HCT116 (cell line): ENCODE results near the gene CENPK. TPM values are rescaled to one million over a fixed set of nuclear protein-coding genes. Genes with fewer than 3 reads are reported as not detected.

Source experiments
- ATAC-seq: fragments of 200-7000 bp; cut with Tn5 transposase; 2 replicates; pipeline ENCODE4 v1.9.1; 2020; ENCODE audit warnings: mild to moderate bottlenecking, moderate library complexity
- BruUV-seq: library from RNA; stranded (reverse); fragments of 400-500 nt; replicated peaks from 2 replicates; lab custom pipeline; 2021; lab: Mats Ljungman, UMichigan
- CTCF ChIA-PET: fragments of 300-600 bp; sonication (Branson Sonifier 250); formaldehyde crosslinking; loops from one replicate; lab custom pipeline; 2021; ENCODE audit warnings: antibody characterized with exemption; lab: Charles Lee
- POLR2A ChIA-PET: fragments of 300-600, 350-600 bp; sonication (Branson Sonifier 250); formaldehyde crosslinking; loops from one replicate; lab custom pipeline; 2021; ENCODE audit warnings: antibody characterized with exemption; lab: Charles Lee
- RAD21 ChIA-PET, 2 experiments: fragments of 300-600 bp; sonication (Branson Sonifier 250); formaldehyde crosslinking; loops; one replicate each; lab custom pipeline; 2023; ENCODE audit warnings: low total read pairs in 2 of 2; ENCODE audit not compliant: uncharacterized antibody in 2 of 2, unreplicated experiment in 2 of 2, low non-redundant PET in 1 of 2; lab: Charles Lee
- DNase-seq: peaks from one replicate; pipeline ENCODE4 v3.0.0-alpha.2; 2010; ENCODE audit warnings: low read depth, low spot score
- H2AFZ ChIP-seq: fragments of 200-600 bp; shearing (Covaris generic), sonication (generic); 2 replicates; pipeline ENCODE4 v1.6.1; 2017; ENCODE audit warnings: low read depth, mixed run types, mixed read lengths, antibody characterized with exemption, low read length; ENCODE audit not compliant: poor library complexity, severe bottlenecking
- H3K27ac ChIP-seq: 2 replicates; pipeline ENCODE4 v1.5.1; 2012; ENCODE audit warnings: low read depth, low read length
- H3K27me3 ChIP-seq: fragments of 200-600 bp; sonication (generic); 2 replicates; pipeline ENCODE4 v1.6.1; 2016; ENCODE audit warnings: mixed run types, low read length, mixed read lengths; ENCODE audit not compliant: insufficient read depth
- H3K36me3 ChIP-seq, 2 experiments: fragments of 200-500 bp in 1 of 2; fragments of 200-600 bp in 1 of 2; sonication (Bioruptor generic) in 1 of 2; sonication (generic) in 1 of 2; 2 replicates each; pipeline versions ENCODE4 v1.5.1 to v1.6.1; 2014 to 2016; ENCODE audit warnings: low read length in 2 of 2, inconsistent platforms in 1 of 2, mixed read lengths in 1 of 2, mixed run types in 1 of 2; ENCODE audit not compliant: insufficient read depth in 2 of 2, control insufficient read depth in 1 of 2
- H3K4me1 ChIP-seq, 2 experiments: fragments of 200-600 bp in 1 of 2; sonication (generic) in 1 of 2; 2 replicates each; pipeline versions ENCODE4 v1.5.1 to v1.6.1; 2012 to 2017; ENCODE audit warnings: low read length in 2 of 2, inconsistent platforms in 1 of 2, mild to moderate bottlenecking in 1 of 2, mixed read lengths in 1 of 2, mixed run types in 1 of 2, moderate library complexity in 1 of 2; ENCODE audit not compliant: insufficient read depth in 2 of 2, control insufficient read depth in 1 of 2
- H3K4me2 ChIP-seq: fragments of 200-600 bp; sonication (generic); 2 replicates; pipeline ENCODE4 v1.6.1; 2017; ENCODE audit warnings: mixed run types, low read length, mixed read lengths
- H3K4me3 ChIP-seq, 2 experiments: fragments of 200-600 bp in 1 of 2; sonication (generic) in 1 of 2; replicated peaks in 1 of 2; 2 replicates each; pipeline ENCODE4 v1.5.1; 2011 to 2016; ENCODE audit warnings: low read length in 2 of 2, control low read depth in 1 of 2, low read depth in 1 of 2, mild to moderate bottlenecking in 1 of 2, mixed read lengths in 1 of 2, mixed run types in 1 of 2
- H3K79me2 ChIP-seq: fragments of 200-600 bp; sonication (generic); 2 replicates; pipeline ENCODE4 v1.6.1; 2017; ENCODE audit warnings: mild to moderate bottlenecking, mixed run types, low read length, moderate library complexity, mixed read lengths; ENCODE audit not compliant: insufficient read depth
- H3K9ac ChIP-seq: fragments of 200-600 bp; sonication (generic); 2 replicates; pipeline ENCODE4 v1.6.1; 2016; ENCODE audit warnings: low read length, mixed read lengths
- H3K9me2 ChIP-seq: fragments of 200-600 bp; sonication (generic), shearing (Covaris generic); 2 replicates; pipeline ENCODE4 v1.6.1; 2017; ENCODE audit warnings: mixed run types, mild to moderate bottlenecking, moderate library complexity; ENCODE audit not compliant: insufficient read depth
- H3K9me3 ChIP-seq, 2 experiments: fragments of 200-500 bp in 1 of 2; fragments of 200-600 bp in 1 of 2; sonication (Bioruptor generic) in 1 of 2; sonication (generic) in 1 of 2; 2 replicates each; pipeline ENCODE4 v1.6.1; 2014 to 2017; ENCODE audit warnings: low read length in 2 of 2, mixed read lengths in 2 of 2, inconsistent platforms in 1 of 2, low read depth in 1 of 2, mild to moderate bottlenecking in 1 of 2, mixed run types in 1 of 2, moderate library complexity in 1 of 2; ENCODE audit not compliant: control insufficient read depth in 1 of 2, insufficient read depth in 1 of 2
- H4K20me1 ChIP-seq: fragments of 200-600 bp; sonication (generic), shearing (Covaris generic); 2 replicates; pipeline ENCODE4 v1.6.1; 2017; ENCODE audit warnings: mixed run types, mild to moderate bottlenecking, moderate library complexity; ENCODE audit not compliant: insufficient read depth
- CBX3 ChIP-seq: IDR thresholded peaks from 2 replicates; pipeline ENCODE4 v1.6.1; 2012; ENCODE audit warnings: low read depth
- CEBPB ChIP-seq: IDR thresholded peaks from 2 replicates; pipeline ENCODE4 v1.6.1; 2012; ENCODE audit warnings: low read depth
- EGR1 ChIP-seq: IDR thresholded peaks from 2 replicates; pipeline ENCODE4 v1.6.1; 2012; ENCODE audit warnings: low read depth
- ELF1 ChIP-seq: IDR thresholded peaks from 2 replicates; pipeline ENCODE4 v1.6.1; 2012; ENCODE audit warnings: low read depth, borderline replicate concordance
- EZH2phosphoT487 ChIP-seq: fragments of 200-600 bp; IDR thresholded peaks from 2 replicates; pipeline ENCODE4 v1.6.1; 2018; ENCODE audit warnings: antibody characterized with exemption, borderline replicate concordance
- FOSL1 ChIP-seq: IDR thresholded peaks from 2 replicates; pipeline ENCODE4 v1.6.1; 2012; ENCODE audit warnings: low read depth
- JUND ChIP-seq: IDR thresholded peaks from 2 replicates; pipeline ENCODE4 v1.6.1; 2012
- POLR2A ChIP-seq: IDR thresholded peaks from 2 replicates; pipeline ENCODE4 v1.7.0; 2011; ENCODE audit warnings: borderline replicate concordance; ENCODE audit not compliant: insufficient read depth, insufficient read length; ENCODE audit errors: extremely low read depth
- SIN3A ChIP-seq: IDR thresholded peaks from 2 replicates; pipeline ENCODE4 v1.6.1; 2012; ENCODE audit warnings: low read depth
- SP1 ChIP-seq: IDR thresholded peaks from 2 replicates; pipeline ENCODE4 v1.6.1; 2012; ENCODE audit warnings: low read depth
- SRF ChIP-seq: IDR thresholded peaks from 2 replicates; pipeline ENCODE4 v1.6.1; 2012; ENCODE audit warnings: low read depth
- ZFX ChIP-seq: fragments of 450-650 bp; IDR thresholded peaks from 2 replicates; pipeline ENCODE4 v1.6.1; 2017
- ZNF274 ChIP-seq: fragments of 200-500 bp; sonication (Bioruptor generic); IDR thresholded peaks from 2 replicates; pipeline ENCODE4 v1.6.1; 2014; ENCODE audit warnings: mild to moderate bottlenecking, low read depth, low read length, inconsistent platforms
- intact Hi-C: fragments of 100-400 bp; cut with micrococcal nuclease; formaldehyde crosslinking; loops from 2 replicates; pipeline ENCODE4 v1.10.0; 2022
- total RNA-seq: library from RNA; stranded (reverse); gene quantifications from one replicate; pipeline ENCODE4 v1.2.1, GENCODE V29; 2021; ENCODE audit not compliant: unreplicated experiment
- TF ChIP-seq, protein P1 (sequence below): IDR thresholded peaks from 2 replicates; pipeline ENCODE4 v1.6.1; 2012
- TF ChIP-seq, protein P2 (sequence below): IDR thresholded peaks from 2 replicates; pipeline ENCODE4 v1.6.1; 2012; ENCODE audit warnings: low read depth
- TF ChIP-seq, protein P3 (sequence below): IDR thresholded peaks from 2 replicates; pipeline ENCODE4 v1.6.1; 2011; ENCODE audit warnings: mild to moderate bottlenecking, low read length, moderate library complexity; ENCODE audit not compliant: insufficient replicate concordance; ENCODE audit errors: extremely low read depth

The CENPK gene
- total RNA-seq, 1 experiment from 2014 or later, result 21.4 TPM

DNA sequence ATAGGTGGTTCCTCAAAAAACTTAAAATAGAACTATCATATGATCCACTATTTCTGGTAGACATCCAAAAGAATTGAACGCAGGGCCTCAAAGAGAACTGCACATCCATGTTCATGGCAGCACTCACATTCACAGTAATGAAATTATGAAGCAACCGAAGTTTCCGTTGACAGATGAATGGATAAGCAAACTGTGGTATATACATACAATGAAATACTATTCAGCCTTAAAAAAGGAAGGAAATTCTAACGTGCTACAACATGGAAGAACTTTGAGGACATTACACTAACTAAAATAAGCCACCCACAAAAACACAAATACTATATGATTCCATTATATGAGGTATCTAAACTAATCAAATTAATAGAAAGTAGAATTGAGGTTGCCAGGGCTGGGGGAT lies 18.5 kb downstream of the CENPK start:
- RAD21 ChIA-PET, result interaction anchor here in 1 of 2 experiments (0.7 kb wide), 1 partner anchor 19 kb away, joined by 3 read pairs; the partner anchor contains the start of gene PPWD1
- no TSS peak for BruUV-seq
- Histone ChIP-seq H3K4me2 (no peak overlapping the region), H3K4me3 (no peak overlapping the region), H3K9ac (no peak overlapping the region), H3K27ac (no peak overlapping the region), H3K9me2 (no peaks in the 10 kb centered on the region), H4K20me1 (no peaks in the 10 kb centered on the region), H3K79me2 (no peaks in the 10 kb centered on the region), H3K4me1 (no peaks in the 10 kb centered on the region), H3K9me3 (no peaks in the 10 kb centered on the region), H3K36me3 (peaks cover 7 to 13% of the 10 kb centered on the region in 2 experiments; a peak in 2 of 4 replicates), H2AFZ (no peak overlapping the region), H3K27me3 (no peaks in the 10 kb centered on the region)
- POLR2A ChIA-PET, result no interaction called here
- ATAC-seq, result no peak
- intact Hi-C loops, result no loop called here
- CTCF ChIA-PET, result no interaction called here
- no peak for DNase-seq
- no peak for TF ChIP-seq ZNF274
- TF ChIP-seq, protein P1, sequence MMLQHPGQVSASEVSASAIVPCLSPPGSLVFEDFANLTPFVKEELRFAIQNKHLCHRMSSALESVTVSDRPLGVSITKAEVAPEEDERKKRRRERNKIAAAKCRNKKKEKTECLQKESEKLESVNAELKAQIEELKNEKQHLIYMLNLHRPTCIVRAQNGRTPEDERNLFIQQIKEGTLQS, result no peak
- no peak for TF ChIP-seq EZH2phosphoT487
- TF ChIP-seq ZFX, result no peak
- no peak for TF ChIP-seq SRF
- TF ChIP-seq CBX3, result no peak
- no peak for TF ChIP-seq CEBPB
- TF ChIP-seq, protein P2, sequence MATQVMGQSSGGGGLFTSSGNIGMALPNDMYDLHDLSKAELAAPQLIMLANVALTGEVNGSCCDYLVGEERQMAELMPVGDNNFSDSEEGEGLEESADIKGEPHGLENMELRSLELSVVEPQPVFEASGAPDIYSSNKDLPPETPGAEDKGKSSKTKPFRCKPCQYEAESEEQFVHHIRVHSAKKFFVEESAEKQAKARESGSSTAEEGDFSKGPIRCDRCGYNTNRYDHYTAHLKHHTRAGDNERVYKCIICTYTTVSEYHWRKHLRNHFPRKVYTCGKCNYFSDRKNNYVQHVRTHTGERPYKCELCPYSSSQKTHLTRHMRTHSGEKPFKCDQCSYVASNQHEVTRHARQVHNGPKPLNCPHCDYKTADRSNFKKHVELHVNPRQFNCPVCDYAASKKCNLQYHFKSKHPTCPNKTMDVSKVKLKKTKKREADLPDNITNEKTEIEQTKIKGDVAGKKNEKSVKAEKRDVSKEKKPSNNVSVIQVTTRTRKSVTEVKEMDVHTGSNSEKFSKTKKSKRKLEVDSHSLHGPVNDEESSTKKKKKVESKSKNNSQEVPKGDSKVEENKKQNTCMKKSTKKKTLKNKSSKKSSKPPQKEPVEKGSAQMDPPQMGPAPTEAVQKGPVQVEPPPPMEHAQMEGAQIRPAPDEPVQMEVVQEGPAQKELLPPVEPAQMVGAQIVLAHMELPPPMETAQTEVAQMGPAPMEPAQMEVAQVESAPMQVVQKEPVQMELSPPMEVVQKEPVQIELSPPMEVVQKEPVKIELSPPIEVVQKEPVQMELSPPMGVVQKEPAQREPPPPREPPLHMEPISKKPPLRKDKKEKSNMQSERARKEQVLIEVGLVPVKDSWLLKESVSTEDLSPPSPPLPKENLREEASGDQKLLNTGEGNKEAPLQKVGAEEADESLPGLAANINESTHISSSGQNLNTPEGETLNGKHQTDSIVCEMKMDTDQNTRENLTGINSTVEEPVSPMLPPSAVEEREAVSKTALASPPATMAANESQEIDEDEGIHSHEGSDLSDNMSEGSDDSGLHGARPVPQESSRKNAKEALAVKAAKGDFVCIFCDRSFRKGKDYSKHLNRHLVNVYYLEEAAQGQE, result no peak
- TF ChIP-seq SIN3A, result no peak
- no peak for TF ChIP-seq POLR2A
- TF ChIP-seq SP1, result no peak
- TF ChIP-seq FOSL1, result no peak
- no peak for TF ChIP-seq JUND
- TF ChIP-seq, protein P3, sequence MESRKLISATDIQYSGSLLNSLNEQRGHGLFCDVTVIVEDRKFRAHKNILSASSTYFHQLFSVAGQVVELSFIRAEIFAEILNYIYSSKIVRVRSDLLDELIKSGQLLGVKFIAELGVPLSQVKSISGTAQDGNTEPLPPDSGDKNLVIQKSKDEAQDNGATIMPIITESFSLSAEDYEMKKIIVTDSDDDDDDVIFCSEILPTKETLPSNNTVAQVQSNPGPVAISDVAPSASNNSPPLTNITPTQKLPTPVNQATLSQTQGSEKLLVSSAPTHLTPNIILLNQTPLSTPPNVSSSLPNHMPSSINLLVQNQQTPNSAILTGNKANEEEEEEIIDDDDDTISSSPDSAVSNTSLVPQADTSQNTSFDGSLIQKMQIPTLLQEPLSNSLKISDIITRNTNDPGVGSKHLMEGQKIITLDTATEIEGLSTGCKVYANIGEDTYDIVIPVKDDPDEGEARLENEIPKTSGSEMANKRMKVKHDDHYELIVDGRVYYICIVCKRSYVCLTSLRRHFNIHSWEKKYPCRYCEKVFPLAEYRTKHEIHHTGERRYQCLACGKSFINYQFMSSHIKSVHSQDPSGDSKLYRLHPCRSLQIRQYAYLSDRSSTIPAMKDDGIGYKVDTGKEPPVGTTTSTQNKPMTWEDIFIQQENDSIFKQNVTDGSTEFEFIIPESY, result no peak
- no peak for TF ChIP-seq EGR1
- no peak for TF ChIP-seq ELF1
